GM19468 (cell line): ENCODE measurements around the gene SGPL1.

ENCODE experiments used
- ATAC-seq: cut with Tn5 transposase; IDR thresholded peaks from one replicate; pipeline ENCODE4 v1.9.1; 2021; ENCODE audit warnings: mild to moderate bottlenecking, moderate library complexity, moderate number of reproducible peaks; ENCODE audit not compliant: unreplicated experiment; ENCODE audit errors: extremely low read depth

Gene SGPL1

DNA sequence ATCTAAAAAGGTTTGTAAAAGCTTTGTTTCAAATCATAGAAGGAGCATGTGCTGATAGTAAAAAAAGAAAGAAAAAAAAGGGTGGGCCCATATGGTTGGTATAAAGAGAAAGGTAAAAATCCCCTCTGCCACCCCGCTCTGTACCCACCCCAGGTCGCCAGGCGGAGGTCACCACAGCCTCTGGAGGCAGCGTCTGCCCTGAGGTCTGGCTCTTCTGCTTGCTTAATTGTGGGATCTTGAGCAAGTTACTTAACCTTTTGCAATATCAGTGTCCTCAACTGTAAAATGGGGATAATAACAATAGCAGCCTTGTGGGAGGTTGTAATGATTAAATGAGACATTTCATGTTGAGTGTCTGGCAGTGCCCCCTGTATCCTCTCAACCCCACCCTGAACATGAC, 83.3 kb downstream of the SGPL1 start:
- no peak for ATAC-seq

DNA sequence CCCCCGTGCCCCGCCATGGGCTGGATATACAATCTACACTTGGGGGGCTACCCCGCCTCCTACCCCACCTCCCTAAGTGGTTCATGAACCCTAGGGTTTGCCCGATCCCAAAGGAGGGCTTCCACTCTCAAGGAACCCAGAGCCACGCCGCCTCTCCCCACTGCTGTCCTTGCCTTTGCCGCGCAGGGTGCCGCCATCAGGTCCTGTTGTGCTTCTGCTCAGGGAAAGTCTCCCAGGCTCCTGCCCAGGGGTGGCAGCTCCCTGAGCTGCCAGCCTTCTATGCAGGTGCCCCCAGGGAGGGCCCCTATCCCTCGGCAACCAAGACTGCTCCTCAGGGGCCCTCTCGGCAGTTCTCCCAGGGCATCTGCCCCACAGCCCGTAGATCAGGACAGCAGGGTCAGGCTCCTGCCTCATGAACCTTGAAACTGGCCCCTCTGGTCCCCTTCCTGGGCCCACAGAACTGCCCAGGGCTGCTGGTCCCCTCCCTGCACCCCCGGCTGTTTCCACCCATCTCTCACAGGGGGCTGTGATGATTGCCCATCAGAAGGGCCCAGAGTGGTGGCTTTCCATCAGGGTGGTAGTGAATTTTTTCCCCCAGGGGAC, 85.6 kb downstream of the SGPL1 start:
- ATAC-seq = no peak

DNA sequence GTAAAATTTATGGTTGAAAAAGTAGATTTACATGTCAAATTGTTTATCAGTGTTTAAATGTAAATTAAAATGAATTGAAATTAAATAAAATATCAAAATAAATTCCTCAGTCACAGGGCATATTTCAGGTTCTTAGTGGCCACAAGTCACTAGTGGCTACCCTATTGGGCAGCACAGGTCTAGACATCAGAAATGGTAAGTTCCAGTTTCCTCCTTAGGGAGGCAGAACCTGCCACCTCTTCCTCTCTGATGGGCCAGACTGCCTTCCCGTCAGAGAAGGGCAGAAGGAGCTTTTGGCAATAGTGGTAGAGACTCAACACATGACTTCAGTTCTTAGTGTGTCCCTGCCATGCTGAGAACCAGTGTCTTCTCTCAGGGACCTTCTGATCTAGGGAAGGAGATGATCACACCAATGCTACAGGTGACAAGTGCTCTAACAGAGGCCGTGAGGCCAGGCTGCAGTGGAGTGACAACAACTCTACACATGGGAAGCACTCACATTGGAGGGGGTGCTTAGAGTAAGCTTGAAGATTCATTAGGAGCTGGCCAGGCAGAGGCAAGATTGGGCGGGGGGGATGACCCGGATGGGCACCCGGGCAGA, 87.0 kb downstream of the SGPL1 start:
- no peak for ATAC-seq

DNA sequence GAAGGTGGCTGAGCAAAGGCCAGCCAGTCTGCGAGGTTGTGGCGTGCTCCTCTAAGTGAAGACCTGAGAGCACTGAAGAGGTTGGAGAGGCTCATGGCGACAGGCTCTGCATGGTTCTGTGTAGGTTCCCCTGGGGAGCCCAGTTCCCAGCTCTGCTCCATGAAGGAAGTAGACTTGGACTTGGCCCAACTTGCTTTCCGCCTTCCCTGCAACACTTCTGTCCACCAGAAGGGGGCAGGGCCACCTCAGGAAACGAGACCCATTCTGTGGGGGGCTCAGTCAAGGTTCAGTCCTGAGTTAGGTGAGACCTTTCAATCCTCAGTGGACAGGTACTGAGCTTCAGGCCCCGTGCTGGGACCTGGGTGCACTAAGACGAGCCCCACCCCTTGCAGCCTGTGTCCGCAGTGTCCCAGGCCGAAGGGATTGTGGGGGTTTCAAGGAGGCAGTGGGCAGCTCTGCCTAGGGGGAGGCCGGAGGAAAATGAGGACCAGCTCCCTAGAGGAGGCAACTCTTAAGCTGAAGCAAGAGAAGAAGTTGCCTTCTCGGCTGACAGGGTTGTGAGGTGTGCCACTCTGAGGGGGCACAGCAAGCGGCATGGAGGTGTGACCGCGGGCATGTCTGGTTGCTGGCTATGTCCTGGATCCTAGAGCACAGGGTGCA, 87.6 kb downstream of the SGPL1 start:
- no peak for ATAC-seq

DNA sequence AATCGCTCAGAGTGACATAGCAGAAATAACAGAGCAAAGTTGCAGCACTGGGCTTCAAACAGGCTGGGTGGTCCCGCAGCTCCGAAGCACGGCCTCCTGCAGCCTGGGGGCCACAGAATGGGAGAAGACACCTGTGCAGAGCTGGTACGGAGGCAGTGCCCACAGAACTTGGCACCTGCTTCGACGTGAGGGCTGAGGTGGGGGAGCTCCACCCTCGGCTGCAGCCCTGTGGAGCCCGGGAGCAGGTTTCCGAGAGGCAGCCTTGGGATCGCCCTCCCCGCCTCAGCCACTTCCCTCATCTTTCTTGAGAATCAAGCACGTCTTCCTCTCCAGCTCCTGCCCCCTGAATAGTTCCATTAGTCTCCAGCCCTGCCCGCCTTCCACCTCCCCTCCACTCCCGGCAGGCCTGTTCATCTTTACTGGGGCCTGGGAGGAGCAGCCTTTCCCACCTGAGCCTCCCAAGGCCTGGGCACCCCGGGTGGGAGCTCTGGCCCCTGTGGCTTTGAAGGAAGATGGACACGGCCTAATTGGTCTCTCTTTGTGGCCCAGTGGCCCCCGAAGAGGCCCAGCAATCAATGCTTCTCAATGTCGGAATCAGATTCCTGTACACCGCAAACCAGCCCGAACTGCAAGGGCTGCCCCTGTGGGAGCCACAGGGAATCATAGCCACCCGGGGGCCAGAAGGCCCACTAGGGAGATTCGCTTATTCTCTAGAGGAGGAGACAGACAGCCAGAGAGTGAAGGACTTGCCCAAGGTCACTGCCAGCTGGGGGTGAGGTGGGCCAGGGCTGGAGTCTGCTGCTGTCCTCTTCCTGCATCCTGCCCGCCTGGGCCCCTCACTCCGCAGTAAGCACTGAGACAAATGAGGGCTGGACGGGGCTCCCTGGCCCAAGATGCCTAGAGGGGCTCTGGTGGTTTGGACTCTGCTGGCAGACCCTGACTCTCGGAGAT, 89.6 kb downstream of the SGPL1 start:
- ATAC-seq = no peak

DNA sequence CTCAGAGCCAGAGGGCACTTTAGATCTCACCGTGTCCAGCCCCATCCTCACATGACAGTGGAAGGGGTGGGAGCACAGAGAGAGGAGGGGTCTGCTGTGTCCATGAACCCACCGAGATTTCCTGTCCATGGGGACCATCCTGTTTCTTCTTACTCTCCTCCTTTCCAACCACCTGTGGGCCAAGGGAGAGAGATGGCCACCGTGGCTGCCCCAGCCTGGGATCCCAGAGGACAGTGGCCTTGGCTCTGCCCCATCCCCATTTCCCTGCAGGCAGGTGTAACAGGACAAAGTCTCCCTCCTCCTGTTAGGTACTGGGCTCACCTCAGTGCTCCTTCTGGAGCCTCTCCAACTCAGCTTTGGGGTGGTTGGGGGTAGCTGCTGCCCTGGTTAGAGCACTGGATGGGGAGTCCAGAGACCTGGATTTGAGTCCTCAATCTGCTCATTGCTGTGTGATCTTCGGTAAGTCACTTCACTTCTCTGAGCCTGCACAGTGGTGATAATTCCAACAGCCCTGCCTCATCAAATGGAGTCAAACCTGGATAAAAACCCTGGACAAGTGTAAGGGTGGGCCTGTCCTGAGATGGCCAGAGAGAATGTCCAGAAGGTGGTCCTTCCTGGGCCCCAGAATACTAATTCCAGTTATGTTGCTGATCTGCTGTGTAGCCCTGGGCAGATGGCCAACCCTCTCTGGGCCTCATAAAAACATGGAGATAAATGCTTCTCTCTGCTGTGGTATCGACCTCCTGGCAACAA, 90.5 kb downstream of the SGPL1 start:
- ATAC-seq = no peak

DNA sequence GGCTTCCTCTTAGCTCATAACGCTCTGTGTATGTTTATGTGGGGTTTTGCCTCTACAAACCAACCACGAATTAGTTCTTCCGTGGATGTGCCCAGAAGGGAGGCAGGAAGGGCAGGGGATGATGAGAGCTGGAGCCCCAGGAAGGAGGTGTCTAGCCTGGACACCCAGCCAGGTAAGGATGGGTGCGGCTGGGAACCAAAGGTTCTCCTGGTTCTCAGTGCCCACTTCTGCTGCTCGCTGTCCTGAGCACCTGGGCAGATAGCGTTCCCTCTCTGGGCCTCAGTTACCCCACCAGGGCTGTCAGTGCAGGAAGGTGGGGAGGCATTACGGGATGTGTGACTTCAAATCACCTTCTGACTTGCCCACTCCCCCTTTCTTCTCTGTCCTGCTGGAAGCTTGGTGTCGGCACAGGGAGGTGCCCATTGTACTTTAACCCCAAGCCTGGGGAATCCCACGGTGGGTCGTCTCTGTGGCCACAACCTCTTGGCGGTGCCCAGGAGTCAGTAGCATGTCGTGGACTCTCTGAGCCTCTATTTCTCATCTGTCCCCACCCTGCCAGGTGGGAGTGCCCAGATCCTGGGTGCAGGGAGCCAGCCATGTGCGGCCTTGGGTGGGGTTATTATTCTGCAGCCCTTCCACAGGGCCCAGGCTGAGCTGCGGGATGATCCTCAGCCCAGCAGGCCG, 91.3 kb downstream of the SGPL1 start:
- no peak for ATAC-seq

DNA sequence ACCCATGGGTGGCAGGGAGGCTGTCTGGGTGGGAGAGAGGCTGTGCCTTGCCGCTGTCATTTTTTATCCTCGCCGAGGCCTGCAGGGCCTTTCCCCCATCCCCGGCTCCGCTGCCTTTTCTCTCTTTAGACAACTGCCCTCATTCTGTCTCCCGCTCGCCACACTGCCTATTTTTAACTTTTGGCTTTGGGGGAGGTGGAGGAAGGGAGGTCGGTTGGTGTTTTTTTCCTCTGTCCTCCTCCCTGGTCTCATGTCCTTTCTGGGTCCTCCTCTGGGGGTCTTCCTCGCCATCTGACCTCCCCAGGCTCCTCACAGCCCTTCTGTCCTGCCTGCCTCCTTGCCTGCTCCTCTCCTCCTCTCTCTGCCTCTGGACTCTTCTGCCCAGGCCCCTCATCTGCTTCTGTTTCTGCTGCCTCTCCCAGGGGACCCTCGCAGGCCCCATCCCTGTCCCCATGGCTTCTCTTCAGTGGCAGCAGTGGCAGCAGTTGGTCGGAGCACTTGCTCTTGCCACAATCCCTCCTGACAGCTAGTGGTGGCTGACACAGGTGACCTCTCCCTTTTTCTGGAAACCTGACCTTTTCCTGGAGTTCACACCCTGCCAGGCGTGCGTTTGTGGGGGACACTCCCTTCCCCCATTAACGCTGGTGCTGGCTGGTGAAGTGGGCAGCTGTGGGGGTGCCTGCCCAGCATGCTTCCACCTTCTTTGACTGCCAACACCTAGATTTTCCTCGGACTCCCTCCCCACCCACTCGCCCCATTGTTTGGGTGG, 92.1 kb downstream of the SGPL1 start:
- ATAC-seq = no peak

DNA sequence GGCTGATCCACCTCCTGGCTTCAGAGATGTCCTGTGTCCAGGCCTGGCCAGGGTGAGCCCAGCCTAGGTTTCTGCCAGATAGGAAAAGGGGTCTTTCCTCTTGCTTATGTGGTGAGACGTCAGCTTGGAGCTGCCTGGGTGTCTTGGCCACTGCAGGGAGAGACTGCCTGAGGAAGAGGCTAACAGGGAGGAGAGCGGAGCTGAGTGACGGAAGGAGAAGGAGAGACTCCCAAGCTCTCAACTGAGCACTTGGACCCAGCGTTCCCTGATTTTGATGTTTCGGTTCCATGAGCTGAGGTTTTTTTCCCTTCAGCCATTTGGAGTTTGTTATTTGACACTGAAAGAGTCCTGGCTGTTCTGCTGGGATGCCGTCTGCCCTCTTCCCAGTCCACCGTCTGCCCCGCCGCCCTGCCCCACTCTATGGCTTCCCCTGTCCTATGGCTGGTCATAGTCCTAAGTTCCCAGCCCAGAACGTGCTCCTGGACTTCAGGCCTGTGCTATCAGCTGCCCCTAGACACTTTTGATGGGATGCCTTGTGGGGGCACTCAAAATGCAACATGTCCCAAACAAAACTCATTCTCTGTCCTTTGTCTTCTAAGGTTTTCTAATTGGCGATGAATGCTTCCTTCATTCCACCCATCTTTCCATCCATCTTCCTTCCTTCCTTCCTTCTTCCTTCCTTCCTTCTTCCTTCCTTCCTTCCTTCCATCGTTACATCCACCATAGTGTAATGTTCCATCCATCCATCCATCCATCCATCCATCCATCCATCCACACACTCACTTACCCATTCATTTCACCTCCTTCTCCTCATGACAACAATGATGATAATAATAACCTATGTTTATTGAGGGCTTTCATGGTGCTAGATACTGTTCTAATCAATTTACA, 92.9 kb downstream of the SGPL1 start:
- ATAC-seq = no peak

DNA sequence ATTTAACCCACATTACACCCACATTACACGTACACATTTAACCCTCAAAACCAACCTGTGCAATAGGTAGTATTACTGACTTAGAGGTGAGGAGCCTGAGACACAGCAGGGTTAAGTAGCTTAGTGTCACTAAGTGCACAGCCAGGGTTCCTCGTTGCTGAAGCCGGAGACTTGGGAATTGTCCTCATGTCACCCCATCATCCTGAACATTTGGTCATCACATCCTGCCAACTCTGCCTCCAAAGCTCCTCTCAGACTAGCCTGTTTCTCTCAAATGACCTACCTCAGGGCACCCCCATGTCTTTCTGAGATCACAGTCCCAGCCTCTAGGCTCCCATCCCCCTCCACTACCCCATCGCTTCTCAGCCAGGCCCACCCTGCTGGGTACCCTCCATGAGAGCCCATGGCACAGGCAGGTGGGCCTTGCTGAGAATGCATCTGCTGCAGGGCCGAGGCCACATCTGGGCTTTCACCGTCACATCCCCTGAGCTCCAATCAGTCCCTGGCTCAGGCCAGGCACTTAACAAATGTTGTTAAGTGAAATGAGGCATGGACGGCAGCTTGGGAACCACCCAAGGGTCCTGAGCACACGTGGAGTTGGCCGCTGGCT, 93.7 kb downstream of the SGPL1 start:
- no peak for ATAC-seq

DNA sequence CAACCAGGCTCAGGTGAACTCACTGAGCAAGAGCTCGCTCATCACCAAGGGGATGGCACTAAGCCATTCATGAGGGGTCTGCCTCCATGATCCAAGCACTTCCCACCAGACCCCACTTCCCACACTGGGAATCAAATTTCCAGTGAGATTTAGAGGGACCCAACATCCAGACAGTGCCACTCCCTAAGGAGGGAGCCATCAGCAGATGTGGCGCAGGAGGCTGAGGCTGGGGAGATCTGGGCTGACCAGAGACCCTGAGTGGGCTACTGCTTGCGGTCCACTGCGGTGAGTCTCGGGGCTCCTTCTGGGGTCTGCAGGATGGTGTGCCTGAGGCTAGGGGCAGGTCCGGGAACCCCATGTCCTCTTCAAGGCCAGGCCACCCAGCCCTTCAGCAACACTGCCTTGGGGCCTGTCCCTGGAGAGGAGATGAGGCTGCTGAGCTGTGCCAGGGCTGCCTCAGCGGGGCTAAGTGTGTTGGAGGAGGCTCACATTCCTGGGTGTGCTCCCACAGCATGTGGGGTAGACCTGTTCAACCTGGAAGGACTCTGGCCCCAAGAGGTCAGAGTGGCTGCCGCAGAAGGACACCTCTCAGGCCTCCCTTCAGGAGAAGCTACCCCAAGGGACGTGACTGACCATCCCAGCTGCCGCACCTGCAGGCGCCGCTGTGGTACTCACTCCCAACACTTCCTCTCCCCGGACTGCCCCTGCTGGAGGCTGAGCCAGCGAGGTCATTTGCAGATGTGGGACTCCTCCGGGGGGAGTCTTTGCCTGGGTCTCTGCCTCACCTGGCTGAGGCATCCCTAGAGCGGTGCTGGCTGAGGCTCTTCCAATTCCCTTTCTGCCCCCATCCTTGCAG, 95.0 kb downstream of the SGPL1 start:
- no peak for ATAC-seq

DNA sequence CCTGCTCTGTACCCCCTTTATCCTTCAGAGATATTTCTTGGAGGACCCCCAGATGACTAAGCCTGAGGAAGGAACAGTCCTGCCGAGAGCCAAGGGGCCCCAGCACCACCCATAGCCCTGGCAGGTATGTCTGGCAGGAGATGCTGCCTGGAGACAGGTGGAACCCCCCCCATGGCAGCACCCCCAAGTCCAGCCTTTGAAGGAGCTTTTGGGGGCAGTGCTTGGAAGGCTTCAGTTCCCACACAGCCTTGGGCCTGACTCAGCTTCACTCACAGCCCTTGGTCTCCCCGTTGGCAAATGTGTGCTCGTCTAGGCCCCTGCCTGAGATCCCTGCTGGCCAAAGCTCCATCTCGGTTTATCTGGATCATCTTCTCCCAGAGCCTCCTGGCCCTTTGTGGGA, 95.6 kb downstream of the SGPL1 start:
- ATAC-seq = no peak

DNA sequence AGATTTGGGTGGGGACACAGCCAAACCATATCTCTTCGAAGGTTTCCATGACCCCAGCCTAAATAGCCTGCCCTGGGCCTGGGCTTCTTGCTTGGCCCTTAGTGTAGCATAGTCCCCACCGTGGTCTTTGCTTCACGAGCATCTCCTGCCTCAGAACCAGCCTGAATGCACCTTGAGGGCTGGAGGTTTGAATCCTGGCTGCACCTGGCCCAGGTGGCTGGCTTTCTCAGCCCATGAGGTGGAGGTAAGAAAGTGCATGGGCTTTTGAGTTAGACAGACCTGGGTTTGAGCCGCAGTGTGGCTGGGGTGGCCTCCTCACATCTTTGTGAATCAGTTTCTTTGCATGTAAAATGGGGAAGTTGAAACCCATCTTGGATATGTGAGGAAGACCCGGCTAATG, 96.8 kb downstream of the SGPL1 start:
- ATAC-seq = no peak

DNA sequence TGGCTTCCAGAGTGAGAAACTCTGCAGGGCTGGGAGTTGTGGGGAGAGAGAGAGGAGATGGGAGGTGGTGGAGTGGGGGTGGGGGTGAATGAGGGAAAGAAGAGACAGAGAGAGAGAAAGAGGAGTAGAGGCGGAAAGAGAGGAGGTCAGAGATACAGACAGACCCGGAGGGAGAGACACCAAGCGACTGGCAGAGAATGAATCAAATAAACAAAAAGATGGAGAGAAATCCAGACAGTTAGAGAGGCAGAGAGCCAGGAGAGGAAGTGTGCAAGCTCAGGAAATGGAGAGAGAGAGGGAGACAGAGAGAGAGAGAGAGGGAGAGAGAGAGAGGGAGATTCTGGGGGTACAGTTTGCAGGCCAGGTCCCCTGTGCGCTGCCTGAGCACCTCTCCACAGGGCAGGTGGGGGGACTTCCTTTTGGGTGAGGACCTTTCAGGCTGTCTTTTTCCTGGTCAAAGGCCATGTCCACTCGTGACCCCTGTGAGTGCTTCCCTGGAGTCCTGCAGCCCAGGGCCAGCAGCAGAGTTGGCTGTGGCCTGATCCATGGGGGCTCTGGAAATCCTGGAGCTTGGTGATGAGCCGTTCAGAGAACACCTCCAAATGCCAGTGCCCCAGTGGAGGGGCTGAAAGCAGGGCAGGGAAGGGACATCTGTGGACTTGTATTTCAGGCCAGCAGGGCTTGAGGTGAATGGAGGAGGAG, 97.6 kb downstream of the SGPL1 start:
- ATAC-seq = no peak

DNA sequence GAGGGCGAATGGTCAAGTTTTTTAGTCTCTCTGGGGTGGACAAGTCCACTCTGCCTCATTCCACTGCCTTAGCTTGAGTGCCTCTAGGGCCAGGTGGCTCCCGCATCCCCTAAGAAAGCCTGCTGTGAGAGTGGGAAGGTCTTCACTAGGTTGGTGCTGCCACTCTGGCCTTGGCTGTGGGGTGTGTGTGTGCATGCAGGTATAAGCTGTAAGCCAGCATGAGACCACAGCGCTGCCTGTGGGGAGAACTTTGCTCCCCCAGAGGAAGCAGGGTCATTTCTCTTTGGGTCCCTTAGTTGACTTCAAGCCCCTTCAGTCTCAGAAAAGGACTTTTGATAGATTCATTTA, 98.1 kb downstream of the SGPL1 start:
- ATAC-seq = no peak

DNA sequence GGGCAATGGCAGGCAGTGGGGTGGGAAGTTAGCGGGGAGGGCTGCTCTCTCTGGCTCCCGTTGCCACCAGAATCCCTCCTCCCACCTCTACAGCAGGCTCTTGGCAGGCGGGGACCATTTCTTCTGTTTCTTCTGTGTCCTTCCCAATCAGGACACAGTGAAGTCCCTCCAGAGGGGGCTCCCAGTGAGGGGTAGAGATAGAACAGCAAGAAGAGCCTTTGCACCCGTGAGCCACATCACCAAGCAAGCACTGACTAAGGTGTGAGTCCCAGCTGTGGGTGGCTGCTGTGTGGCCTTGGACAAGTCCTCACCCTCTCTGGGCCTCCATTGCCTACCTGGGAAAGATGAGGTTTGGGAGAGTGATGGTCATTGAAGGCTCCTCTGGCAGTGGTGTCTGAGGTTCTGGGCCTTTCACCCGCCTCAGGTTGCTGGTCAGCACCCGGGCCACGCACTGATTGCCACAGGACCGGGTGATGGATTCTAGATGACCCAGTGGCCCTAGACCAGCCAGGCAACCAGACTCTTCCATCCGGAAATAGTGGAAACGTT, 98.6 kb downstream of the SGPL1 start:
- no peak for ATAC-seq
